Hepatocyte (in vitro differentiated cells): ENCODE measurements around the gene ZNF605. TPM values are rescaled to one million over a fixed set of nuclear protein-coding genes. Genes with fewer than 3 reads are reported as not detected.

ENCODE experiments used
- DNase-seq: peaks from one replicate; pipeline ENCODE4 v3.0.0-alpha.2; 2016; ENCODE audit warnings: low spot score
- H2AFZ ChIP-seq: fragments of 200-600 bp; sonication (generic); 2 replicates; pipeline ENCODE4 v1.6.0; 2016; ENCODE audit warnings: antibody characterized with exemption, mild to moderate bottlenecking
- H3K27ac ChIP-seq: fragments of 200-600 bp; sonication (generic); 2 replicates; pipeline ENCODE4 v1.5.1; 2016; ENCODE audit warnings: mild to moderate bottlenecking
- H3K27me3 ChIP-seq: fragments of 200-600 bp; sonication (generic); 2 replicates; pipeline ENCODE4 v1.6.1; 2016
- H3K36me3 ChIP-seq: fragments of 200-600 bp; sonication (generic); replicated peaks from 2 replicates; pipeline ENCODE4 v1.5.1; 2016; ENCODE audit warnings: low read depth; ENCODE audit not compliant: insufficient read depth
- H3K4me1 ChIP-seq: fragments of 200-600 bp; sonication (generic); 2 replicates; pipeline ENCODE4 v1.5.1; 2016; ENCODE audit warnings: mild to moderate bottlenecking, moderate library complexity; ENCODE audit not compliant: insufficient read depth
- H3K4me2 ChIP-seq: fragments of 200-600 bp; sonication (generic); 2 replicates; pipeline ENCODE4 v1.6.0; 2016
- H3K4me3 ChIP-seq: fragments of 200-600 bp; sonication (generic); 2 replicates; pipeline ENCODE4 v1.5.1; 2016; ENCODE audit warnings: mild to moderate bottlenecking
- H3K79me2 ChIP-seq: fragments of 200-600 bp; sonication (generic); 2 replicates; pipeline ENCODE4 v1.6.0; 2017; ENCODE audit warnings: mild to moderate bottlenecking
- H3K9me2 ChIP-seq: fragments of 200-600 bp; sonication (generic); replicated peaks from 2 replicates; pipeline ENCODE4 v1.6.0; 2017; ENCODE audit warnings: mild to moderate bottlenecking; ENCODE audit not compliant: insufficient read depth
- H3K9me3 ChIP-seq: fragments of 200-600 bp; sonication (generic); 2 replicates; pipeline ENCODE4 v1.5.1; 2016; ENCODE audit warnings: low read depth, mild to moderate bottlenecking
- H4K20me1 ChIP-seq: fragments of 200-600 bp; sonication (generic); 2 replicates; pipeline ENCODE4 v1.6.0; 2016; ENCODE audit warnings: mild to moderate bottlenecking; ENCODE audit not compliant: insufficient read depth, poor library complexity, severe bottlenecking
- CTCF ChIP-seq: fragments of 200-600 bp; sonication (generic); IDR thresholded peaks from 2 replicates; pipeline ENCODE4 v1.5.1; 2016; ENCODE audit warnings: antibody characterized with exemption, mild to moderate bottlenecking; ENCODE audit not compliant: poor library complexity
- EZH2 ChIP-seq: fragments of 200-600 bp; sonication (generic); IDR thresholded peaks from 2 replicates; pipeline ENCODE4 v1.6.1; 2016; ENCODE audit warnings: antibody characterized with exemption, mild to moderate bottlenecking, borderline replicate concordance
- EZH2phosphoT487 ChIP-seq: fragments of 200-600 bp; sonication (generic); IDR thresholded peaks from one replicate; pipeline ENCODE4 v1.6.1; 2018; ENCODE audit warnings: antibody characterized with exemption, mild to moderate bottlenecking, low read depth, moderate library complexity; ENCODE audit not compliant: unreplicated experiment, severe bottlenecking
- WGBS: methylation state at CpG from one replicate; pipeline ENCODE4 v1.1.6; 2016; ENCODE audit warnings: low lambda C conversion rate; ENCODE audit errors: missing lambda C conversion rate; 5-methylcytosine and 5-hydroxymethylcytosine counted together
- polyA plus RNA-seq: library from polyadenylated mRNA; unstranded; fragments of >200 nt; fragmentation: Nextera tagmentation; extraction: Ambion mirVana; gene quantifications from 2 replicates; pipeline ENCODE4 v1.2.1, GENCODE V29; 2016
- total RNA-seq: library from RNA; depleted of rRNA; stranded (reverse); fragments of >200 nt; gene quantifications from 2 replicates; pipeline ENCODE4 v1.2.3, GENCODE V29; 2014

ZNF605 gene
- total and polyA plus RNA-seq, 2 experiments from 2014 or later = 2.8 to 10.9 TPM

GRCh38 chr12:132924356-132924755 is 31.8 kb downstream of the ZNF605 start:
- TF ChIP-seq EZH2 = no peak
- TF ChIP-seq CTCF = no peak
- no peak for TF ChIP-seq EZH2phosphoT487
- no peaks in the 10 kb centered on the region for H4K20me1 ChIP-seq
- peaks cover 23% of the 10 kb centered on the region for H3K36me3 ChIP-seq
- no peak overlapping the region for H3K4me3 ChIP-seq
- H3K79me2 ChIP-seq = no peaks in the 10 kb centered on the region
- no peaks in the 10 kb centered on the region for H3K27me3 ChIP-seq
- no peaks in the 10 kb centered on the region for H3K9me2 ChIP-seq
- H2AFZ ChIP-seq = no peak overlapping the region
- peaks cover 73% of the 10 kb centered on the region for H3K9me3 ChIP-seq
- DNase-seq = no peak
- no peak overlapping the region for H3K4me2 ChIP-seq
- WGBS = 96% methylated on average over 3 of the region's 3 CpGs
- H3K4me1 ChIP-seq = no peaks in the 10 kb centered on the region
- no peak overlapping the region for H3K27ac ChIP-seq

DNA sequence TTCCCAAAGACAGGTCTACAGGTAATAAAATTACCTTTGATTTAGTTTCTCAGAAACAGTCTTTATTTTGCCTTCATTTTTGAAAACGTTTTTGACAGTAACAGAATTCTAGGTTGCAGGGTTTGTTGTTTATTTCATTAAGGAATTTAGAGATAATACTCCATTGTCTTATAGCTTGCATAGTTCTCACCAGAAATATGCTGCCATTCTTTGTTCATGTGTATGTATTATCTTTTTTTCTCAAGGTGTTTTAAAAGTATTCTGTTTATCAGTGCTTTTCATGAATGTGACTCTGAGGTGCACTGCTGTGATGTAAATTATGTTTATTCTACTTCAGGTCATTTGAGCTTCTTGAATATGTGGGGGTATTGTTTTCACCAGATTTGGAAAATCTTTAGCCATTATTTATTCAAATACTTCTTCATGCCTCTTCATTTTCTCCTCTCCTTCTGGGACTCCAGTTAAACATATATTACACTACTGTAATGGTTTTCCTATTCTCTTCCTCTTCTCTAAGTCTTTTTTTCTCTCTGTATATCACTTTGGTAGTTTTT is 32.7 kb downstream of the ZNF605 start:
- Histone ChIP-seq H3K27me3 (no peaks in the 10 kb centered on the region), H3K9me2 (no peaks in the 10 kb centered on the region), H2AFZ (no peak overlapping the region), H3K4me2 (no peak overlapping the region), H4K20me1 (no peaks in the 10 kb centered on the region), H3K36me3 (peaks cover 23% of the 10 kb centered on the region), H3K79me2 (no peaks in the 10 kb centered on the region), H3K27ac (no peak overlapping the region), H3K4me3 (no peak overlapping the region), H3K4me1 (no peaks in the 10 kb centered on the region), H3K9me3 (peaks cover 64% of the 10 kb centered on the region)
- 63% methylated on average over 1 of the region's 1 CpG for WGBS
- no peak for TF ChIP-seq CTCF
- TF ChIP-seq EZH2 = no peak
- no peak for TF ChIP-seq EZH2phosphoT487
- DNase-seq = no peak

GRCh38 chr12:132922676-132923075 is 33.4 kb downstream of the ZNF605 start:
- Histone ChIP-seq H3K36me3 (peaks cover 19% of the 10 kb centered on the region), H3K4me3 (no peak overlapping the region), H3K27ac (no peak overlapping the region), H3K9me2 (no peaks in the 10 kb centered on the region), H3K4me2 (no peak overlapping the region), H3K79me2 (no peaks in the 10 kb centered on the region), H2AFZ (no peak overlapping the region), H3K27me3 (no peaks in the 10 kb centered on the region), H3K4me1 (no peaks in the 10 kb centered on the region), H4K20me1 (no peaks in the 10 kb centered on the region), H3K9me3 (peaks cover 60% of the 10 kb centered on the region)
- no peak for DNase-seq
- no peak for TF ChIP-seq EZH2
- TF ChIP-seq EZH2phosphoT487 = no peak
- TF ChIP-seq CTCF = no peak
- 97% methylated on average over 4 of the region's 4 CpGs for WGBS

DNA sequence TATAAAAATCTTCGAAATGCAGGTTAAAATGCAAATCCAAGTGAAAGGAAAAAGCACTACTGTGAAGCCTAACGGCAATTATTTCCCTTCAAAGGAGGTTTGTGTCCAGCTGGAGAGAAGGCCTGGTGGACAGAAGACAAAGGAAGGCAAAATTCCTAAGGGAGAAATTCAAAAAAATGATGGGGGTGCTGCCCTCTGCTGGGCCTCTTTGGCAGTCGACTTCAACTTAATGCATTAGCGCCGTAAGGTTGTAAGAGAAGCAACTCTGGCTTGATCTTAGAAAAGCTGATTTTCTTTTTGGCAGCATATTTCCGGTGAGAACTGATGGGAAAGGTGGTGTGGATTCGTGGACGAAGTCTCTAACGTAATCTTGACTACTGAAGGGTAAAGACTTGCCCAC is 34.4 kb downstream of the ZNF605 start:
- Histone ChIP-seq H3K9me2 (no peaks in the 10 kb centered on the region), H3K9me3 (peaks cover 55% of the 10 kb centered on the region), H3K4me2 (no peak overlapping the region), H3K27ac (no peak overlapping the region), H3K4me3 (no peak overlapping the region), H4K20me1 (no peaks in the 10 kb centered on the region), H2AFZ (no peak overlapping the region), H3K79me2 (no peaks in the 10 kb centered on the region), H3K4me1 (no peaks in the 10 kb centered on the region), H3K27me3 (no peaks in the 10 kb centered on the region), H3K36me3 (peaks cover 16% of the 10 kb centered on the region)
- TF ChIP-seq EZH2phosphoT487 (no peak), EZH2 (no peak), CTCF (no peak)
- DNase-seq = no peak
- 94% methylated on average over 9 of the region's 9 CpGs for WGBS
